Measurements from ENCODE around the gene NKAIN2. TPM values are rescaled to one million over a fixed set of nuclear protein-coding genes. Genes with fewer than 3 reads are reported as not detected.
"Not testable (repeated sequence)": the region's sequence is repeated elsewhere in the genome, so short reads cannot be mapped to it uniquely, and the experiment has no call there.

NKAIN2 gene
- total RNA-seq, 1 donor from 2014 or later, result not detected

DNA sequence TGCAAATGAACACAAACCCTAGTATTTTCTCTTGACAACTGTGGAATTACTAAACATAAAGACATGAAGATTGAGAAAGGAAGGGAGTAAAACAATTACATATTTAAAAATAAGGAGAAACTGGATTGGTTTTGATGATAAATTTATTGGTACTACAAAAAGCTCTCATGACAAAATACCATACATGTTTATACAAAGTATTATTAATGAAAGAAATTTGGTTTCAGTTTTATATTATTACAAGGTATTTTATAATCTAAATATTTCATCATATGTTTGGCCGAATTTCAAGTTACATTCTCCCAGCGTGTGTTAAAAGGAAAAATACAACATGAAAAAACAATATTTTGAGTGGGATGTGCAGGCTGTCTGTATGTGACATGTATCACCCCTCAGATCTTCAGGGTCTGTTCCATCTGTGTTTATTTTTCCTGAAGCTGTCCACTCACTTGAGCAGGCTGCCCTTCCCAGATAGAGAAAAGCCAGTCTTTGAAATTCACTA, 568.4 kb downstream of the NKAIN2 start:
- H3K4me3 ChIP-seq (ENCODE audit: low read depth, low read length), result no peak overlapping the region
- no peaks in the 10 kb centered on the region for H3K36me3 ChIP-seq (ENCODE audit: control insufficient read depth, insufficient read depth, low read length)
- TF ChIP-seq, protein P1, sequence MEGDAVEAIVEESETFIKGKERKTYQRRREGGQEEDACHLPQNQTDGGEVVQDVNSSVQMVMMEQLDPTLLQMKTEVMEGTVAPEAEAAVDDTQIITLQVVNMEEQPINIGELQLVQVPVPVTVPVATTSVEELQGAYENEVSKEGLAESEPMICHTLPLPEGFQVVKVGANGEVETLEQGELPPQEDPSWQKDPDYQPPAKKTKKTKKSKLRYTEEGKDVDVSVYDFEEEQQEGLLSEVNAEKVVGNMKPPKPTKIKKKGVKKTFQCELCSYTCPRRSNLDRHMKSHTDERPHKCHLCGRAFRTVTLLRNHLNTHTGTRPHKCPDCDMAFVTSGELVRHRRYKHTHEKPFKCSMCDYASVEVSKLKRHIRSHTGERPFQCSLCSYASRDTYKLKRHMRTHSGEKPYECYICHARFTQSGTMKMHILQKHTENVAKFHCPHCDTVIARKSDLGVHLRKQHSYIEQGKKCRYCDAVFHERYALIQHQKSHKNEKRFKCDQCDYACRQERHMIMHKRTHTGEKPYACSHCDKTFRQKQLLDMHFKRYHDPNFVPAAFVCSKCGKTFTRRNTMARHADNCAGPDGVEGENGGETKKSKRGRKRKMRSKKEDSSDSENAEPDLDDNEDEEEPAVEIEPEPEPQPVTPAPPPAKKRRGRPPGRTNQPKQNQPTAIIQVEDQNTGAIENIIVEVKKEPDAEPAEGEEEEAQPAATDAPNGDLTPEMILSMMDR (IDR thresholded peaks at IDR 0.05; ENCODE audit: insufficient read depth, low read length, poor library complexity, severe bottlenecking), result no peak
- H3K27me3 ChIP-seq (ENCODE audit: control insufficient read depth, insufficient read depth, low read length), result no peaks in the 10 kb centered on the region
- no peak for DNase-seq (ENCODE audit: low read depth)

DNA sequence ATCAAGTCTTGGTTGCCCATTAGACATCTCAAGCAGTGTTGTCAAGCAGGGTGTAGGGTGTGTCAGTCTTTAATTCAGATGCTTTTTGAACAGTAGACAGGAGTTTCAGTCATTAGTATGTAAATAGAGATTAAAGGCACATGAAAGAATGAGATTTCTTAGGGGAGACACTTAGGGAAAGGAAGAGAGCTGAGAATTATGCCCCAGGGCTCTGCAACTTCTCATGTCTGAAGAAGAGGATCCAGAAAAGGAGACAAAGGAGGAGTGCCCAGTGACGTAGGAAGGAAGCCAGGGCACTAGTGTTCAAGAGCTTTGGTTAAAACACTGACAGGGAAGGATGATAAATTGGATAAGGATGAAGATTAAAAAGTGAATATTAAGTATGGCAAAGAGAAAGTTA, 569.7 kb downstream of the NKAIN2 start:
- no peak overlapping the region for H3K4me3 ChIP-seq (ENCODE audit: low read depth, low read length)
- TF ChIP-seq, protein P1 (IDR thresholded peaks at IDR 0.05; ENCODE audit: insufficient read depth, low read length, poor library complexity, severe bottlenecking), result no peak
- H3K27me3 ChIP-seq (ENCODE audit: control insufficient read depth, insufficient read depth, low read length), result no peaks in the 10 kb centered on the region
- no peak for DNase-seq (ENCODE audit: low read depth)
- H3K36me3 ChIP-seq (ENCODE audit: control insufficient read depth, insufficient read depth, low read length), result no peaks in the 10 kb centered on the region

DNA sequence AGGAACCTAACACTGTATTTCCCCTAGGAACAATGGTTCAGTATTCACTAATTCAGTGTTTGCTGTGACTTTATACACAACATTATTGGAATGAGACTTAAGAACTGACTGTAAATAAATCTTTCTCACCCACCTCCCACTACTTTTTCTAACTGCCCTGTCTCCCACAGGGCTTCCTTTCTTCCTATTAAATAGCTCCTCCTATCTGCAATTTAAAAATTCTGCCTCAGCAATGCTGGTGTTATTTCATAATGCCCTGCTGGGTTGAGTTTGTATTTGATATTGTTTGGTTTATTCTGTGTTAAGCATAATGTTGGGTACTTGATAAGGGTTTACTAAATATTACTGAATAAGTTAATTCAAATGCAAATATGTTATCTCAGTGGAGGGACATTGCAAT, 585.5 kb downstream of the NKAIN2 start:
- H3K27me3 ChIP-seq (ENCODE audit: control insufficient read depth, insufficient read depth, low read length), result no peaks in the 10 kb centered on the region
- DNase-seq (ENCODE audit: low read depth), result no peak
- H3K4me3 ChIP-seq (ENCODE audit: low read depth, low read length), result no peak overlapping the region
- no peaks in the 10 kb centered on the region for H3K36me3 ChIP-seq (ENCODE audit: control insufficient read depth, insufficient read depth, low read length)
- TF ChIP-seq, protein P1 (IDR thresholded peaks at IDR 0.05; ENCODE audit: insufficient read depth, low read length, poor library complexity, severe bottlenecking), result no peak

DNA sequence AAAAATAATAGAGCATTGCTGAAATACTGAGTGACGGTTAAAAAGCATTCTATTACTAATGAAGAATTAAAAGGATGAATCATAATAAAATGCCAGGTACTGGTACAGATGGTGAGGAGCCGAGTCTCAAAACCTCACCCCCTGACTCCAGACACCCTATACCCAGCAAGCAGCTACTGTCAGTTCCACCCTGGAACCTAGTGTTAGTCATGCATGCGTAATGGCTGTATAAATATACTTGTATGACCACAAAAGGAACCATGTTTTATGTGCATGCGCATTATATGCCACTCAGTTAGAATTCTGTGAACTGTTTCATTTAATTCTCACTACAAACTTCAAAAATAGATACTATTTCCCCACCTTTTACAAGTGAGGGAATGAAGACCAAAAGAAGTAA, 589.9 kb downstream of the NKAIN2 start:
- no peak for DNase-seq (ENCODE audit: low read depth)
- H3K4me3 ChIP-seq (ENCODE audit: low read depth, low read length), result no peak overlapping the region
- TF ChIP-seq, protein P1 (IDR thresholded peaks at IDR 0.05; ENCODE audit: insufficient read depth, low read length, poor library complexity, severe bottlenecking), result no peak

DNA sequence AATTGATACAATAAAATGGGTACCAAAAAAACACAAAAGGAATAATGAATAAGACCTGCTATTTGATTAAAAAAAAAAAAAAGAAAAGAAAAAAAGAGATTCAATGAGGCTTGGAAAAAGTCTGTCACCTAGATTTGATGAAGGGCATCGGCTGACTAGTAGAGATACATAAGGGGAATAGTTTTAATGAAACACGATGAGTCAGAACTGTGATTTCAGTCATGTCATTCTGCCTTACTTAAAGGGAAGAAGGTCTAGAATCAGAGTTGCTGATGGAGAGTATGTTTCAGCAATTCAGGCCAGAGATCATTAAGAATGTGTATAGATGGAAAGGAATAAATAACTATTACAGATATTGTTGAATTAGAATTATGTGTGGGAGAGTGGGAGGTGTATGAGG, 592.7 kb downstream of the NKAIN2 start:
- no peak for DNase-seq (ENCODE audit: low read depth)
- Histone ChIP-seq H3K36me3 (ENCODE audit: control insufficient read depth, insufficient read depth, low read length) (no peaks in the 10 kb centered on the region), H3K4me3 (ENCODE audit: low read depth, low read length) (no peak overlapping the region), H3K27me3 (ENCODE audit: control insufficient read depth, insufficient read depth, low read length) (no peaks in the 10 kb centered on the region)
- TF ChIP-seq, protein P1 (IDR thresholded peaks at IDR 0.05; ENCODE audit: insufficient read depth, low read length, poor library complexity, severe bottlenecking), result no peak

More for the DNA sequence above, 589.9 kb downstream of the NKAIN2 start:
- Histone ChIP-seq H3K36me3 (ENCODE audit: control insufficient read depth, insufficient read depth, low read length) (no peaks in the 10 kb centered on the region), H3K27me3 (ENCODE audit: control insufficient read depth, insufficient read depth, low read length) (no peaks in the 10 kb centered on the region)

DNA sequence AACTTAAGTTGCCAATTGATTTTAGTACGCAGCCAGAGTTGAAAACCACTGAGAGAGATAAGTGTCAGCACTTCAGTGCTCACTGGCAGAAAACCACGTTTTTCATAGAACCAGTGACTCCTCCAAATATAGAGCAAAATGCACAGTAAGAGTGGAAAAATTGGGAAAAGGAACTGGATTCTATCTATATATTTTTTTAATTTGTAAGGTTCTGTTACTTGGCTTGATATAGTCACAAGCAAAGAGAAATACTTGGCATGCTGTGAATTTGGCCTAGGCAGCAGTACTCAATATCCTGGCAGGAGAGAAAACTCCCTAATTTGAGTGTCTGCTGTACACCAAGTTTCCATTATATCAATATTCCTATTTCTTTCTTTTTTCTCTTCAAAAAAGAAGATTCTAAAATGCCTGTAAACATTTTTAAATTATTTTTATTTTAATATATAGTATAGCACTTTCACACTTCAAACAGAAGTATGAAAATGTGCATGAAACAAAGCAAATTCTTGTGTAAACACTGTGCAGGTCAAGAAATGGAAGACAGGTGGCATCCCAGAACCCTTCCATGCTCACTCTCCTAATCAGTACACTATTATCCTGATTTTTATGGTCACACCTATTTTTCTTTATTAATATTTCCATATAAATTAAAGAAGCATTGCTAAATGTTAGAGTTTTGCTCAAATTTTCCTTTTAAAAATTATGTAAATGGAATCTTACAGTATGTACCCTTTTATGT, 596.8 kb downstream of the NKAIN2 start:
- Histone ChIP-seq H3K27me3 (ENCODE audit: control insufficient read depth, insufficient read depth, low read length) (no peaks in the 10 kb centered on the region), H3K36me3 (ENCODE audit: control insufficient read depth, insufficient read depth, low read length) (no peaks in the 10 kb centered on the region), H3K4me3 (ENCODE audit: low read depth, low read length) (no peak overlapping the region)
- DNase-seq (ENCODE audit: low read depth), result no peak
- TF ChIP-seq, protein P1 (IDR thresholded peaks at IDR 0.05; ENCODE audit: insufficient read depth, low read length, poor library complexity, severe bottlenecking), result peak; percentile 54

DNA sequence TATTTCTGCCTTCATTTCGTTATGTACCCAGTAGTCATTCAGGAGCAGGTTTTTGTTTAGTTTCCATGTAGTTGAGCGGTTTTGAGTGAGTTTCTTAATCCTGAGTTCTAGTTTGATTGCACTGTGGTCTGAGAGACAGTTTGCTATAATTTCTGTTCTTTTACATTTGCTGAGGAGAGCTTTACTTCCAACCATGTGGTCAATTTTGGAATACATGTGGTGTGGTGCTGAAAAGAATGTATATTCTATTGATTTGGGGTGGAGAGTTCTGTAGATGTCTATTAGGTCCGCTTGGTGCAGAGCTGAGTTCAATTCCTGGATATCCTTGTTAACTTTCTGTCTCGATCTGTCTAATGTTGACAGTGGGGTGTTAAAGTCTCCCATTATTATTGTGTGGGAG, 606.8 kb downstream of the NKAIN2 start:
- not testable (repeated sequence) for DNase-seq (ENCODE audit: low read depth); H3K27me3 ChIP-seq (ENCODE audit: control insufficient read depth, insufficient read depth, low read length); H3K36me3 ChIP-seq (ENCODE audit: control insufficient read depth, insufficient read depth, low read length); H3K4me3 ChIP-seq (ENCODE audit: low read depth, low read length)

DNA sequence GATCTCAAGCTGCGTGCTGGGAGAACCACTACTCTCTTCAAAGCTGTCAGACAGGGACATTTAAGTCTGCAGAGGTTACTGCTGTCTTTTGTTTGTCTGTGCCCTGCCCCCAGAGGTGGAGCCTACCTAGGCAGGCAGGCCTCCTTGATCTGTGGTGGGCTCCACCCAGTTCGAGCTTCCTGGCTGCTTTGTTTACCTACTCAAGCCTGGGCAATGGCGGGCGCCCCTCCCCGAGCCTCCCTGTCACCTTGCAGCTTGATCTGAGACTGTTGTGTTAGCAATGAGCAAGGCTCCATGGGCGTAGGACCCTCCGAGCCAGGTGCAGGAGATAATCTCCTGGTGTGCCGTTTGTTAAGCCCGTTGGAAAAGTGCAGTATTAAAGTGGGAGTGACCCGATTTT, 609.0 kb downstream of the NKAIN2 start:
- DNase-seq (ENCODE audit: low read depth); H3K4me3 ChIP-seq (ENCODE audit: low read depth, low read length); H3K36me3 ChIP-seq (ENCODE audit: control insufficient read depth, insufficient read depth, low read length); H3K27me3 ChIP-seq (ENCODE audit: control insufficient read depth, insufficient read depth, low read length): not testable (repeated sequence)

Data from kidney epithelial cell (primary cell).